Upper lobe of left lung (tissue), 4 donors: ENCODE data around the gene SYN1.

ENCODE experiments used
- CTCF ChIP-seq, 6 experiments: fragments of 450-650 bp in 4 of 6; fragments of 200-600 bp in 2 of 6; sonication (generic) in 2 of 6; IDR thresholded peaks; one replicate each; pipeline ENCODE4 v1.5.1; 2016 to 2019; ENCODE audit warnings: antibody characterized with exemption in 6 of 6
- POLR2A ChIP-seq, 4 donors: fragments of 450-650 bp; IDR thresholded peaks; one replicate each; pipeline ENCODE4 v1.5.1; 2016 to 2017; ENCODE audit warnings: antibody characterized with exemption in 4 of 4, mild to moderate bottlenecking in 2 of 4
- POLR2AphosphoS5 ChIP-seq, 2 donors: sonication (generic); formaldehyde crosslinking; IDR thresholded peaks; one replicate each; pipeline ENCODE4 v1.5.1; 2017; ENCODE audit warnings: antibody characterized with exemption in 2 of 2

- TF ChIP-seq CTCF (IDR thresholded peaks at IDR 0.05) (no peak), POLR2AphosphoS5 (IDR thresholded peaks at IDR 0.05) (peak; percentile 51 to 78), POLR2A (IDR thresholded peaks at IDR 0.05) (peak in 2 of 4 donors; percentile 46 to 79)
Measured at GRCh38 chrX:47560934-47561658, 58.6 kb downstream of the SYN1 start, which contains the start of gene ARAF.
